SJCRH30 (cell line): ENCODE measurements around the gene PRX. TPM values are rescaled to one million over a fixed set of nuclear protein-coding genes. Genes with fewer than 3 reads are reported as not detected.

Source experiments
- DNase-seq, 2 experiments: peaks; one replicate each; pipeline ENCODE4 v3.0.0-alpha.2; 2015 to 2020
- H3K27ac ChIP-seq: fragments of 250-450 bp; sonication (Bioruptor Pico); 2 replicates; pipeline ENCODE4 v1.5.1; 2020; ENCODE audit warnings: mild to moderate bottlenecking, moderate library complexity
- H3K27me3 ChIP-seq: fragments of 250-450 bp; sonication (Bioruptor Pico); 2 replicates; pipeline ENCODE4 v1.5.1; 2020; ENCODE audit warnings: mild to moderate bottlenecking, moderate library complexity
- H3K36me3 ChIP-seq: fragments of 250-450 bp; sonication (Bioruptor Pico); 2 replicates; pipeline ENCODE4 v1.5.1; 2020; ENCODE audit warnings: mild to moderate bottlenecking, moderate library complexity
- H3K4me1 ChIP-seq: fragments of 250-450 bp; sonication (Bioruptor Pico); 2 replicates; pipeline ENCODE4 v1.5.1; 2020; ENCODE audit warnings: mild to moderate bottlenecking, moderate library complexity
- H3K4me3 ChIP-seq: fragments of 250-450 bp; sonication (Bioruptor Pico); 2 replicates; pipeline ENCODE4 v1.5.1; 2020; ENCODE audit warnings: mild to moderate bottlenecking, moderate library complexity
- H3K9me3 ChIP-seq: fragments of 250-450 bp; sonication (Bioruptor Pico); replicated peaks from 2 replicates; pipeline ENCODE4 v1.5.1; 2020; ENCODE audit warnings: mild to moderate bottlenecking, moderate library complexity
- total RNA-seq: library from RNA; depleted of rRNA; stranded (reverse); fragments of >200 nt; shearing (Covaris generic); gene quantifications from 2 replicates; pipeline ENCODE4 v1.2.3, GENCODE V29; 2014

The PRX gene
- total RNA-seq, 1 experiment from 2014 or later: 4.0 TPM

GRCh38 chr19:40392894-40393517 is 20.2 kb downstream of the PRX start:
- H3K27me3 ChIP-seq: peaks cover 11% of the 10 kb centered on the region; the same call in 1 of the 2 replicates
- peak; percentile 36 to 54 for DNase-seq
- no peaks in the 10 kb centered on the region for H3K36me3 ChIP-seq
- no peak overlapping the region for H3K4me3 ChIP-seq
- H3K9me3 ChIP-seq: no peaks in the 10 kb centered on the region
- H3K4me1 ChIP-seq: no peaks in the 10 kb centered on the region
- no peak overlapping the region for H3K27ac ChIP-seq

- peaks cover under 1% of the 10 kb centered on the region; the same call in 1 of the 2 replicates for H3K4me1 ChIP-seq
- H3K27me3 ChIP-seq: peaks cover 11% of the 10 kb centered on the region; the same call in 1 of the 2 replicates
- no peak for DNase-seq
- no peak overlapping the region for H3K27ac ChIP-seq
- H3K9me3 ChIP-seq: no peaks in the 10 kb centered on the region
- no peak overlapping the region for H3K4me3 ChIP-seq
- H3K36me3 ChIP-seq: no peaks in the 10 kb centered on the region
Observed at GRCh38 chr19:40392123-40392522, 21.1 kb downstream of the PRX start.

- peaks cover 3% of the 10 kb centered on the region; the same call in 1 of the 2 replicates for H3K4me1 ChIP-seq
- H3K27me3 ChIP-seq: peaks cover 11% of the 10 kb centered on the region; the same call in 1 of the 2 replicates
- H3K36me3 ChIP-seq: no peaks in the 10 kb centered on the region
- no peak within 1 kb of the TSS for H3K4me3 ChIP-seq
- H3K9me3 ChIP-seq: no peaks in the 10 kb centered on the region
- DNase-seq: no peak
- H3K27ac ChIP-seq: no peak within 1 kb of the TSS
Observed at GRCh38 chr19:40390084-40390742, 23.0 kb downstream of the PRX start, which contains the start of gene HIPK4. HIPK4 (minus strand) TSS chr19:40390181; CDS start chr19:40389902, 279 bp downstream.

GRCh38 chr19:40389404-40390083 is 23.6 kb downstream of the PRX start:
- Histone ChIP-seq H3K36me3 (no peaks in the 10 kb centered on the region), H3K4me3 (no peak overlapping the region), H3K27me3 (peaks cover 8% of the 10 kb centered on the region; the same call in 1 of the 2 replicates), H3K9me3 (no peaks in the 10 kb centered on the region), H3K27ac (no peak overlapping the region), H3K4me1 (peaks cover 3% of the 10 kb centered on the region; the same call in 1 of the 2 replicates)
- DNase-seq: no peak

GRCh38 chr19:40388481-40388880 is 24.7 kb downstream of the PRX start:
- H3K4me3 ChIP-seq: no peak overlapping the region

GRCh38 chr19:40387155-40387554 is 26.0 kb downstream of the PRX start:
- H3K9me3 ChIP-seq: no peaks in the 10 kb centered on the region
- H3K27me3 ChIP-seq: no peaks in the 10 kb centered on the region
- DNase-seq: peak; percentile 77 to 90
- no peaks in the 10 kb centered on the region for H3K36me3 ChIP-seq
- peaks cover 7% of the 10 kb centered on the region for H3K4me1 ChIP-seq
- no peak overlapping the region for H3K4me3 ChIP-seq
- peak overlapping the region; percentile 14; the same call in 1 of the 2 replicates for H3K27ac ChIP-seq

More at GRCh38 chr19:40388481-40388880, 24.7 kb downstream of the PRX start:
- H3K27ac ChIP-seq: no peak overlapping the region
- H3K36me3 ChIP-seq: no peaks in the 10 kb centered on the region
- H3K27me3 ChIP-seq: no peaks in the 10 kb centered on the region
- H3K4me1 ChIP-seq: peaks cover 3% of the 10 kb centered on the region; the same call in 1 of the 2 replicates
- DNase-seq: no peak
- H3K9me3 ChIP-seq: no peaks in the 10 kb centered on the region

GRCh38 chr19:40383668-40384248 is 29.4 kb downstream of the PRX start:
- Histone ChIP-seq H3K4me1 (peaks cover 11% of the 10 kb centered on the region), H3K9me3 (no peaks in the 10 kb centered on the region), H3K4me3 (no peak overlapping the region), H3K27me3 (no peaks in the 10 kb centered on the region), H3K27ac (no peak overlapping the region), H3K36me3 (no peaks in the 10 kb centered on the region; the same call in 1 of the 2 replicates)
- no peak for DNase-seq

- no peaks in the 10 kb centered on the region for H3K27me3 ChIP-seq
- peaks cover 8% of the 10 kb centered on the region for H3K4me1 ChIP-seq
- H3K36me3 ChIP-seq: peaks cover 7% of the 10 kb centered on the region
- no peaks in the 10 kb centered on the region for H3K9me3 ChIP-seq
- no peak for DNase-seq
- no peak overlapping the region for H3K4me3 ChIP-seq
- no peak overlapping the region for H3K27ac ChIP-seq
Observed at GRCh38 chr19:40381321-40381720, 31.9 kb downstream of the PRX start.

GRCh38 chr19:40380199-40381037 is 32.8 kb downstream of the PRX start:
- Histone ChIP-seq H3K27me3 (no peaks in the 10 kb centered on the region), H3K9me3 (no peaks in the 10 kb centered on the region), H3K27ac (no peak overlapping the region), H3K4me1 (peaks cover 8% of the 10 kb centered on the region), H3K36me3 (peaks cover 10% of the 10 kb centered on the region), H3K4me3 (no peak overlapping the region)
- no peak for DNase-seq

GRCh38 chr19:40379446-40380198 is 33.6 kb downstream of the PRX start:
- Histone ChIP-seq H3K27me3 (no peaks in the 10 kb centered on the region), H3K36me3 (peaks cover 10% of the 10 kb centered on the region), H3K27ac (no peak overlapping the region), H3K4me3 (no peak overlapping the region), H3K4me1 (peaks cover 8% of the 10 kb centered on the region), H3K9me3 (no peaks in the 10 kb centered on the region)
- no peak for DNase-seq

GRCh38 chr19:40378509-40378908 is 34.7 kb downstream of the PRX start:
- Histone ChIP-seq H3K4me1 (peaks cover 8% of the 10 kb centered on the region), H3K9me3 (no peaks in the 10 kb centered on the region), H3K27me3 (no peaks in the 10 kb centered on the region), H3K27ac (no peak overlapping the region), H3K4me3 (no peak overlapping the region), H3K36me3 (peaks cover 10% of the 10 kb centered on the region)
- DNase-seq: no peak

GRCh38 chr19:40377876-40378385 is 35.2 kb downstream of the PRX start:
- Histone ChIP-seq H3K4me3 (no peak overlapping the region), H3K36me3 (peaks cover 13% of the 10 kb centered on the region), H3K9me3 (no peaks in the 10 kb centered on the region), H3K27ac (no peak overlapping the region), H3K27me3 (no peaks in the 10 kb centered on the region), H3K4me1 (peaks cover 8% of the 10 kb centered on the region)
- DNase-seq: no peak

- H3K27me3 ChIP-seq: no peaks in the 10 kb centered on the region
- no peak overlapping the region for H3K27ac ChIP-seq
- DNase-seq: no peak
- H3K9me3 ChIP-seq: no peaks in the 10 kb centered on the region
- H3K4me1 ChIP-seq: no peaks in the 10 kb centered on the region
- no peak overlapping the region for H3K4me3 ChIP-seq
- peaks cover 23% of the 10 kb centered on the region for H3K36me3 ChIP-seq
Observed at GRCh38 chr19:40376286-40376862, 36.8 kb downstream of the PRX start.
